HG03520 (cell line): ENCODE data around the gene KIF1A.

Source experiments
- ATAC-seq: cut with Tn5 transposase; IDR thresholded peaks from one replicate; pipeline ENCODE4 v1.9.1; 2021; ENCODE audit warnings: mild to moderate bottlenecking, moderate library complexity; ENCODE audit not compliant: unreplicated experiment

KIF1A gene

GRCh38 chr2:240777456-240778212, 42.4 kb downstream of the KIF1A start:
- ATAC-seq: no peak

DNA sequence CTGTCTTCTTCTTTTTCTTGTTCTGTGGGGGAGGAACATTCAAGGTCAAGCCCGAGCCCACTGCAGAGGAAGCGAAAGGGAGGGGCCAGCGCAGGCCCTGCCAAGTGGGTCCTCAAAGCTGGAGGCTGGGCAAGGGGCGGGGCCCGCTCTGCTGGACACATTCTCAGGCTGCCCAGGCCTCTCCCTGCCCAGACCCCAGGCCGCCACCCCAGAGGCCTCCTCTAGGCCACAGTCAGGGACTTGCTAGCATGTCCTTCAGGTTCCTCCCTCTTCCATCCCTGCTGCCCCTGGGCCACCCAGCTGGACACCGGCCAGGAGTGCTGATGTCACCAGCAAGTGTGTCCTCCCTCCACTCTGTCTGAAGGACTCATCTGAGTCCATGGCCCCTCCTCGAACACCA, 44.1 kb downstream of the KIF1A start:
- no peak for ATAC-seq

DNA sequence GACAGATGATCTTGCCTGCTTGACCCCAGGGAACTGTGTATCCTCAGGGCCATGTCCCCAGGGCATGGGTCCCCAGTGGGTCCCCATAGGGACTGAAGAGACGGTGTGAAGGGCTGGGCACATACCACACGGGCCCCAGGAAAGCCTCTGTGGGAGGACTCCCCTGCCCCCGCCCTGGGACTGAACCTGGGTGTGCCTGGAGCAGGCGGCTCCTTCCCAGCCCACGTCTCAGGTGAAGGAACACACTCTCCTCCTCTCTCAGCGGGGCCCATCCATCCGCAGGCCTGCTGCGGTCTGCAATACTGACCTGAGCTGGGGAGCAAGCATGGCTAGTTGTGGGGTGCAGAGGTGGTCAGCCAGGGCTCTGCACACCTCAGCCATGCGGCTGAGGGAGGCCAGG, 45.2 kb downstream of the KIF1A start:
- no peak for ATAC-seq

DNA sequence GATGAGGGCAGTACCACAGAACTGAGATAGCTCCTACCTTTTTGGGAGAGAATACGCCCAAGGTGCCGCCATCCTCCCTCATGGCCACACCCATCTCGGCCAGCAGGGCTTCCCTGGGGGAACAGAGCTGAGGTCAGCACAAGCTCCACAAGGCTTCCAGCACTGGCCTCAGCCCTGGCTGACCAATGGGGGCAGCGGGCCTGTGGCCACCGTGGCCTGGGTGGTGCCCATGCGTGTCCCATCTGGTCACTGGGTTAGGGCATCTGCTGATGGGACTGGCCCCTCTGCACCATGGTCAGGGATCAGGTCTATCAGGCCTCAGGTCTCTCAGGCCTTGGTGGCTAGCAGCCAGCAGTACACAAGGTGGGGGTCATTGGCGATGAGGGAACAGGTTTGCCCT, 50.9 kb downstream of the KIF1A start:
- ATAC-seq: no peak

DNA sequence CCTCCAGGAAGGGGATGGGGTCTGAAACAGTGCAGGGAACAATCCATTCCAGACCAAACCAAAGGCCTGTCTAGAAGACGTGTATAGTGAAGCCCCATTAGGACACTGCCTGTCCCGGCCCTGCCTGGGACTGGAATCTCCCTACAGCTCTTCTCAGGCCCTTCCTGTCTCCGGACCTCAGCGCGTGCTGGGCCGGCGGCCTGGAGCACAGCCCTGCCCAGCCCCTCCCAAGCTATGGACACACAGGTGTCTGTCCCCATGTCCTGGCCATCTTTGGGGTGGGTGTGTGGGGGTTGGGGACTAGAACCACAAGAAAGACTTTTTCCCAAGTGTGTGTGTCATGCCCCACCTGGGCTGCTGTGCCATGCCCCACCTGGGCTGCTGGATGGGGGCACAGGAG, 51.8 kb downstream of the KIF1A start:
- no peak for ATAC-seq

DNA sequence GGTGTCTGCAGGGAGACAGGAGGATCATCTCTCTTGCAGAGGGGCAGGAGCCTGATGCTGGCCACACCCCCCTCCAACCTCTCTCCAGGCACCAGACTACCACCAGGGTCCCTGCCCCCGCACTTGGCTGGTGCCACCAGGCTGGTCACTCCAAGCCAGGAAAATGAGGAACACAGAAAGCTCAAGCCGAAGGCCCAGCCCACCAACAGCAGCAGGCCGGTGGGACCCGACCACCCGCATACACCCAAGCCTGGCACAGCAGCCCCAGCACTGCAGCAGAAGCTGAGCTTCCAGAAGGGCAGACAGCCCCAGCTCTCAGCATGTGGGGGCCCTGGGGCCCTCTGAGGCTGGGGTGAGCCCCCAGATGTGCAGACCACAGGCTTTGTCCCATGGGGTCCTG, 52.7 kb downstream of the KIF1A start:
- no peak for ATAC-seq

DNA sequence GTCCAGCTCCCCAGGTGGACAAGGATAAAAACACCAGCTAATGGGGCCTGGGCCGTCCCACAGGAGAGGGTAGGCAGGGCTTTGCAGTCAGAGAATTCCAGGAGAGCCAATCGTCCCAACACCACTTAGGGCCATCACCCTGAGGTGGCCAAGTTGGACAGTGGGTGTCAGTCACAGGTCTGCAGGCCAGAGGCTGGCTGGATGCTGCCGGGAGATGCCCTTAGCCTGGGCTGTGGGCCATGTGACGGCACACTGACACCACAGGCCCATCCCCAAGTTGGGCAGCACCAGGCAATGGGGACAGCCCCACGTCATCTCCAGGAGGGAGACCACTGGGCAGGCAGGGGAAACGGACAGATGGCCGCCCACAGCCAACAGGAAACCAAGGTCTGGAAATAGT, 53.9 kb downstream of the KIF1A start:
- no peak for ATAC-seq

- ATAC-seq: no peak
Observed at GRCh38 chr2:240765007-240765406, 55.0 kb downstream of the KIF1A start.

DNA sequence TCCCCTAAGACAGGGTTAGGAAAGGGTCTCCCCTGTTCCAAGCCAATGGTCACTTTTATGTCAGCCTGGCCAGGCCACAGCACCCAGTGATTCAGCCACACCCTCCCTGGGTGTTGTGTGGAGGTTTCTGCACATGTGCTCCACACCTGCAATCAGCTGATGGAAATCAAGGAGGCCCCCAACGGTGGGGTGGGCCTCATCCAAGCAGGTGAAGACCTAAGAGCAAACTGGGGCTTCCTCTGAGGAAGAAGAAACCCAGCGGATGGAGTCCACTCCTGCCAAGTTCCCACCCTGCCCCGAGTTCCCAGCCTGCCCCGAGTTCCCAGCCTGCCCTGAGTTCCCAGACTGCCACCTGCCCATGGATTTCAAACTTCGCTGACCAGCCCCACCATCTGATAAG, 55.4 kb downstream of the KIF1A start:
- ATAC-seq: no peak

- no peak for ATAC-seq
Observed at GRCh38 chr2:240762971-240763370, 57.0 kb downstream of the KIF1A start.

- ATAC-seq: no peak
Observed at GRCh38 chr2:240762249-240762648, 57.8 kb downstream of the KIF1A start.

GRCh38 chr2:240760576-240761246, 59.3 kb downstream of the KIF1A start:
- no peak for ATAC-seq

GRCh38 chr2:240760121-240760520, 59.9 kb downstream of the KIF1A start:
- no peak for ATAC-seq

DNA sequence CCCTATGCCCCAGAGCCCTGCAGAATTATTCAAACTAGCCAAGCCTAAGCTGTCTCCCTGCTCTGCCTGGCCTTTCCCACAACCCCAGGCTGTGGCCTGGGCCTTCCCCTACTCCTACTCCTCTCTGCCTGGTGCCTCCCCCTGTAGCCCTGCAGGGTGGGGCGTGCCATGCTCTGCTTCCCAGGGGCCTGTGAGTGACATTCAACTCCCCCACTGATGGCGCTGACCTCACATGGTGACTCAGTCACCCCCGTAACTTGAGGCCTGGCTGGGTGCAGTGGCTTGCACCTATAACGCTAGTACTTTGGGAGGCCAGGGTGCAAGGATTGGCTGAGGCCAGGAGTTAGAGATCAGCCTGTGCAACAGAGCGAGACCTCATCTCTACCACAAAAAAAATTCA, 60.6 kb downstream of the KIF1A start:
- ATAC-seq: no peak

DNA sequence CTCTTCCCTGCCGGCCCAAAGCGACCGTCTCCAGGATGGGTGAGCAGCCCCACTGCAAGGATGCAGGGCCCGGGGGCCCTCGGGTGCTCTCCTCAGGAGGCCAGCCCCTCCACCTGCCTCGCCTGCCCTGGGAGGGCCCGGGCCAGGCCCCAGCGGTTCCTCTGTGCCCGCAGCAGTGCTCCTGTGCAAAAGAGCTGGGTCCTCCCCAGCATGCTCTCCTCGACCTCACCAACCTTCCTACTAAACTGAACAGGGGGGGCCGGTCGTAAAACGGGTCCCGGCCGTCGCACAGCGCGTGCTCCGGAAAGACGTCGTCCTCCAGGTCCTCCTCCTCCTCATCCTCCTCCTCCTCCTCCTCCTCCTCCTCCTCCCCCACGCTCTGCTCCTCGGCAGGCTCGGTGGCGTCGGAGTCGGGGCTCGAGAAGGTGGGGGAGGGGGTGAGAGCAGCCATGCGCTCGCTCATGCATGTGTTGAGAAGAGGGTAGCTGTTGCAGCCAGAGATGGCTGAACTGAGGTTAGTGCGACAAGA, 62.9 kb downstream of the KIF1A start:
- ATAC-seq: no peak

DNA sequence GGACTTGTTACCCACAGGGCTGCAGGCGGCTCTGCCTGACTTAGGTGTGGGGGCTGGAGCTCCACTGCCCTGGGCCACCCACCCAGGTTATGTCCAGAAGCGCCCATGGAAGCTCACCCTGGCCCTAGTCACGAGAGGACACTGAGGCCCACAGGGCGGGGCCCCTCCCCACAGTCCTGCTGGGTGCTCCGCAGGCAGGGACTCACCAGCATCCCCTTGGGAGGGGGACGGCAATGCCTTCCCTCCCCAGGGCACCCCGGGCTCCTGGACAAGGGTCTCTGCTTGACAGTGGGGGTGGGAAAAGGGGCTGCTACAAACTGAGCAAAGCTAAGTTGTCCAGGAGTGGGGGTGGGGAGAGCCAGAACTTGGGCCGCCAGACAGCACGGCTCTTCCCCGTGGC, 67.8 kb downstream of the KIF1A start:
- no peak for ATAC-seq

DNA sequence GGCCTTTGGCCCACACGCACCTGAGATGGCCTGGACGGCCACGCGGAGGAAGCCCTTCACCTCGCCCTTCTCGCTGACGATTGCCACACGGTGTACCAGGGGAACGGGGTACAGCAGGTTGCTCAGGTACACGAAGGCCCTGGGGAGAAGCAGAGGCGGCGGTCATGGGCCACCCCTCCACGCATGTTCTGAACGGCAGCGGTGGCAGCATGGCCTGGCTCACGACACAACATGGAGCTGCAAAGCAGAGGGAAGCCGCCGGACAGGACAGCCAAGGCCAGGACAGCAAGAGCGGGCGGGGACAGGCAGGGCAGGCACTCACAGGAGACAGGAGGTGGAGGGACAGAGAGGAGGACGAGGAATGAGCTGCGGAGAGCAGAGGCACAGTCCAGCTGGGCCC, 69.6 kb downstream of the KIF1A start:
- no peak for ATAC-seq

GRCh38 chr2:240749516-240749915, 70.5 kb downstream of the KIF1A start:
- ATAC-seq: no peak

DNA sequence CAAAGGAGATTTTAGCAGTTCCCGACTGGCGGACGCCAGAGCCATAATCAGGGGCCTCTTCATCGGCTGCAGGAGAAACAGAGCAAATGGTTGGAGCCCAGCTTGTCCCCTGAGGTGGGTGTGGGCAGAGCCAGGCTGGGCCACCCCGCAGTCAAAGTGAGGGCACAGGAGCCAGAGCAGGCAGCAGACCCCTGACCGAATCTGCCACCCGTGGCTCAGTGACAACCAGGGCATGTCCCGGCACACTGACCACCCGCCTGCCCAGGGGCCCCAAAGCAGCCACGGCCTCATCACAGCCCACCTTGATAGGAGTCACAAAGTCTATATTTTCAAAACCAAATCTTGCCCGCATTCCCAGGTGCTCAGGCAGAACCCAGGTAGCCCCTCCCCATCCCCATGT, 72.8 kb downstream of the KIF1A start:
- no peak for ATAC-seq

DNA sequence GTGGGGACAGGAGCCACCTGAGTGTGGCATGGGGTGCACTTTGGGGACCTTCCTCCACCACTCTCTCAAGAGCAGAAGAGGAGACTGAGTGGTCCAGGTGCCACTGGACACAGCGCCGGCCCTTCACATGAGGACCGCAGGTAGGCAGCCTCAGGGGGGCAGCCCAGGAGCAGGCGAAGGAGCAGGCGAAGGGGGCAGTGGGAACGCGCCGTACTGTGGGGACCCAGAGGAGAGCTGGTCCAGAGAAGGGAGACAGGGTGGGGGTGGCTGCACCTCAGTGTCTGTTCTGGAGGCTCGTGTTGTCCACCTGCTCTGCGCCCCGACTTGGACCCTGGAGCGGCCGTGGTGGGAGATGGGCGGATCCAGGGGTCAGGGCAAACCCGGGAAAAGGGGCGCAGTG, 73.3 kb downstream of the KIF1A start:
- ATAC-seq: no peak

- ATAC-seq: no peak
Observed at GRCh38 chr2:240745962-240746361, 74.1 kb downstream of the KIF1A start.

DNA sequence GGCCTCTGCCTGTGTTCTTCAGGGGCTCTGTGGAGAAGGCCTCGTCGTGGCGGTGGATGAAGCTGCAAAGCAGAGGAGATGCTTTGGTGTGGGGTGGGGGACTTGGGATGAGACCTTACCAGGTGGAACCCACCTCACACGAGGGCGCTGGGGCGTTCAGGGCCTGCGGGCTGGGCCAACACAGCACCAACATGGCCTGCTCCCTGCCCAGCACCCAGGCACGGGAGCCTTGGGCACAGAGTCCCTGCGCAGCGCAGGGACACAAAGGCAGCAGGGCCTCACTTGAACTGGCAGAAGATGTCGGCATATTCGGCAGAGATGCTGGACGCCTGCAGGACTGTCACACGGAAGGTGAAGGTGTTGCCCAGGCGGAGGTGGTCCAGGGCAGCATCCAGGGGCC, 74.6 kb downstream of the KIF1A start:
- ATAC-seq: no peak
